Measurements from ENCODE around the gene DGKD. TPM values are rescaled to one million over a fixed set of nuclear protein-coding genes. Genes with fewer than 3 reads are reported as not detected.

DGKD gene
- total RNA-seq, 1 donor = 16.0 TPM

DNA sequence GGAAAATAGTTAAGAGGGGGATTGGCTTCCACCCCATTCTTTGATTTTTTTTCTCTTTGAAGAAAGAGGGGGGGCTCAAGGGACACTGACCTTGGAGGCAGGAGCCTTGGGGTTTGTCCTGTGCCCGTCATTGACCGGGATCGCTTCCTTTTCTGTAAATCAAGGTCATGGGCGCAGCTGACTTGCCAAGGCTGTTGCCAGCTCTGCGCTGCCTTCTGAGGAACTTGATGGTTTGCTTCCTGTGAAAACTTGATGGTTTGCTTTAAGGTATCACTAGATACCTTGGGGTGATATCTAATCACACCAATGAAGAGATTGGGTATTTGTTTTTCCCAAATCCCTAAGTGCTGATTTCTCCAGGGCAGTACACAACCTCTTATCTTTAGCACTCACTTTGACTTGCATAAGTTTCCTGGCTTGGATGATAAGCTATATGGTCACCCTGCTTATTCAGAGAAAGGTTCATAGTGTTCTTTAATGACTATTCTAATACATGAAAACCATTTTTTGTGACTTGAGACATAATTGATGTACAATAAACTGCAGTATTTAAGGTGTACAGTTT is 56.0 kb downstream of the DGKD start:
- no peak for DNase-seq (ENCODE audit: low read depth)
- no peak overlapping the region for H3K4me3 ChIP-seq (ENCODE audit: low read depth, low read length)
- TF ChIP-seq, protein P1, sequence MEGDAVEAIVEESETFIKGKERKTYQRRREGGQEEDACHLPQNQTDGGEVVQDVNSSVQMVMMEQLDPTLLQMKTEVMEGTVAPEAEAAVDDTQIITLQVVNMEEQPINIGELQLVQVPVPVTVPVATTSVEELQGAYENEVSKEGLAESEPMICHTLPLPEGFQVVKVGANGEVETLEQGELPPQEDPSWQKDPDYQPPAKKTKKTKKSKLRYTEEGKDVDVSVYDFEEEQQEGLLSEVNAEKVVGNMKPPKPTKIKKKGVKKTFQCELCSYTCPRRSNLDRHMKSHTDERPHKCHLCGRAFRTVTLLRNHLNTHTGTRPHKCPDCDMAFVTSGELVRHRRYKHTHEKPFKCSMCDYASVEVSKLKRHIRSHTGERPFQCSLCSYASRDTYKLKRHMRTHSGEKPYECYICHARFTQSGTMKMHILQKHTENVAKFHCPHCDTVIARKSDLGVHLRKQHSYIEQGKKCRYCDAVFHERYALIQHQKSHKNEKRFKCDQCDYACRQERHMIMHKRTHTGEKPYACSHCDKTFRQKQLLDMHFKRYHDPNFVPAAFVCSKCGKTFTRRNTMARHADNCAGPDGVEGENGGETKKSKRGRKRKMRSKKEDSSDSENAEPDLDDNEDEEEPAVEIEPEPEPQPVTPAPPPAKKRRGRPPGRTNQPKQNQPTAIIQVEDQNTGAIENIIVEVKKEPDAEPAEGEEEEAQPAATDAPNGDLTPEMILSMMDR (IDR thresholded peaks at IDR 0.05; ENCODE audit: insufficient read depth, low read depth, low read length) = no peak

- no peak for DNase-seq (ENCODE audit: low read depth)
- no peak overlapping the region for H3K4me3 ChIP-seq (ENCODE audit: low read depth, low read length)
- TF ChIP-seq, protein P1 (IDR thresholded peaks at IDR 0.05; ENCODE audit: insufficient read depth, low read depth, low read length) = no peak
These were observed 56.9 kb downstream of the DGKD start for GRCh38 chr2:233411162-233411561.

GRCh38 chr2:233412405-233412804 is 58.1 kb downstream of the DGKD start:
- H3K4me3 ChIP-seq (ENCODE audit: low read depth, low read length) = no peak overlapping the region
- no peak for DNase-seq (ENCODE audit: low read depth)
- TF ChIP-seq, protein P1 (IDR thresholded peaks at IDR 0.05; ENCODE audit: insufficient read depth, low read depth, low read length) = no peak

DNA sequence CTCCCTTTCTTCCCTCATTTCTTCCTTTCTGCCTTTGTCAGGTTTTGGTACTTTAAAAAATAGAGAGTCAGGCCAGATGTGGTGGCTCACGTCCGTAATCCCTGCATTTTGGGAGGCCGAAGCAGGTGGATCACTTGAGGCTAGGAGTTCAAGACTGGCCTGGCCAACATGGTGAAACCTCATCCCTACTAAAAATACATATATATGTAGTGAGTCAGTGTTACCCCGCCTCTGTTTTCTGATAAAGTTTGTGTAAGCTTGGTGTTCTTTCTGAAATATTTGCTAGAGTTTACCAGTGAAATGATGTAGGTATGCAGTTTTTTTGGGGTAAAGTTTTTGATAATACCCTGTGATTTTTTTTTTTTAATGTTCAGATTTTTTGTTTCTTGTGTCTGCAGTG is 58.8 kb downstream of the DGKD start:
- peak; percentile 62 for DNase-seq (ENCODE audit: low read depth)
- no peak overlapping the region for H3K4me3 ChIP-seq (ENCODE audit: low read depth, low read length)
- TF ChIP-seq, protein P1 (IDR thresholded peaks at IDR 0.05; ENCODE audit: insufficient read depth, low read depth, low read length) = no peak

DNA sequence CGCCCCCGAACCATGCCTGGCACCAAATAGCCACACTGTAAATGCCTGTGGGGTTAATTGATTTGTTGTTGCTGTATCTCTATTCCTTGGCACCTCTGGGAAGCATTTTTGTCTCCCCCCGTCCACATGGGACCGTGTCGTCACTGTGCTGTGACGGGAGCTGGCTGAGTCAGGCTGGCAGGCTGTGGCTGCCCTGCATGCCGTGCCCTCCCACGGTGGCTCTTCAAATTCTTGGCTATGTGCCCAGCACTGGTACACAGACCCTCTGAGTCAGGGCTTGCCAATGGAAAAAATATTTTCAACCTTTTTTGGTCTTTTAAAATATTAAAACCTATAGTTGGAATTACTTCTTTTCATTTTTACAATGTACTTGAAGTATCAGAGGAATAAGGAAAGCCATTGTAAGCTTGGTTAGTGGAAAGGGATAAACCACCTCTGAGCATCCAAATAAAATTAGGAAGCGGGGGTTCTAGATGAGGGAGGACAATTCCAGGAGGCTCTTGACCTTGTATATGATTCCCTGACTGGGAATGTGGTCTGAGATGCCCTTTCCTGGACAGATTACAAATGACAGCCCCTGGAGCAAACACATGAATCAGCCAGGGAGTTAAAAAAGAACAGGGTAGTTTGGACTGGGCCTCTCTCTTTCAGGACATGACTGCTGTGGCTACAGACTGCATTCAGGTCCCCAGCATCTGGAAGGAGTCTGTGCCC is 59.4 kb downstream of the DGKD start:
- DNase-seq (ENCODE audit: low read depth) = peak; percentile 71
- no peak overlapping the region for H3K4me3 ChIP-seq (ENCODE audit: low read depth, low read length)
- TF ChIP-seq, protein P1 (IDR thresholded peaks at IDR 0.05; ENCODE audit: insufficient read depth, low read depth, low read length) = no peak

- TF ChIP-seq, protein P1 (IDR thresholded peaks at IDR 0.05; ENCODE audit: insufficient read depth, low read depth, low read length) = no peak
- DNase-seq (ENCODE audit: low read depth) = peak; percentile 32
- H3K4me3 ChIP-seq (ENCODE audit: low read depth, low read length) = no peak overlapping the region
These were observed 60.0 kb downstream of the DGKD start for GRCh38 chr2:233414273-233414654.
